Psoas muscle (tissue), 8 donors: ENCODE results near the gene SPECC1L. TPM values are rescaled to one million over a fixed set of nuclear protein-coding genes. Genes with fewer than 3 reads are reported as not detected.

Experiments
- ATAC-seq, 4 donors: fragments of 200-7000 bp; cut with Tn5 transposase; one replicate each; pipeline ENCODE4 v1.9.1; 2020; ENCODE audit warnings: moderate library complexity in 3 of 4, mild to moderate bottlenecking in 2 of 4
- DNase-seq, 2 donors: peaks; one replicate each; pipeline ENCODE4 v3.0.0-alpha.2; 2020
- H3K27ac ChIP-seq: fragments of 200-600 bp; one replicate; pipeline ENCODE4 v1.8.0; 2022
- H3K27me3 ChIP-seq, 3 donors: fragments of 200-600 bp in 1 of 3; one replicate each; pipeline versions ENCODE4 v1.6.1 to v1.8.0; 2013 to 2022; ENCODE audit warnings: low read length in 2 of 3, mild to moderate bottlenecking in 2 of 3, moderate library complexity in 1 of 3; ENCODE audit not compliant: insufficient read depth in 3 of 3
- H3K36me3 ChIP-seq, 2 donors: fragments of 200-600 bp in 1 of 2; one replicate each; pipeline versions ENCODE4 v1.6.1 to v1.8.0; 2013 to 2022; ENCODE audit warnings: low read depth in 1 of 2, mild to moderate bottlenecking in 1 of 2, moderate library complexity in 1 of 2; ENCODE audit not compliant: insufficient read depth in 1 of 2
- H3K4me1 ChIP-seq: fragments of 200-600 bp; one replicate; pipeline ENCODE4 v1.8.0; 2022
- H3K4me3 ChIP-seq: fragments of 200-600 bp; one replicate; pipeline ENCODE4 v1.8.0; 2022; ENCODE audit warnings: mild to moderate bottlenecking
- H3K9me3 ChIP-seq: fragments of 200-600 bp; one replicate; pipeline ENCODE4 v1.8.0; 2022
- WGBS, 3 donors: extraction: QIAGEN DNeasy Blood & Tissue Kit; methylation state at CpG; one replicate each; pipeline versions ENCODE4 v1.1.6 to v1.1.7; 2013; 5-methylcytosine and 5-hydroxymethylcytosine counted together
- intact Hi-C, 2 donors: fragments of 100-400 bp; cut with DNase I; formaldehyde crosslinking; loops; one replicate each; pipeline versions ENCODE4 v1.11.0 to v1.14.2; 2022
- polyA plus RNA-seq, 3 donors: library from polyadenylated mRNA; stranded (reverse); fragments of 200-250 nt; gene quantifications; one replicate each; pipeline ENCODE4 v1.2.3, GENCODE V29; 2013
- total RNA-seq, 4 donors: library from RNA; stranded (reverse); fragmentation: NEBNext Ultra II Directional in 2 of 4; extraction: Animal tissue kit (Norgen Biotek cat#: 25700) in 2 of 4; gene quantifications; one replicate each; pipeline versions ENCODE4 v1.2.1 to v1.2.4, GENCODE V29; 2021 to 2023
- TF ChIP-seq, protein P1 (sequence below): fragments of 200-600 bp; IDR thresholded peaks from one replicate; pipeline ENCODE4 v1.8.0; 2022; ENCODE audit warnings: antibody characterized with exemption
- donor health status: healthy with polysubstance abuse.
- donor health status: DM: no; HTN: no; CAD: no; lungs with moderate emphysema.
- donor health status: Bipolar disorder and iron deficiency.
- donor health status: healthy.
- donor health status: DM: yes; HTN: yes; CAD: no.
- donor health status: DM: no; HTN: no; CAD: no.
- donor health status: DM: no; HTN: no; CAD: no.
- donor health status: DM: yes; HTN: yes; CAD: no.

Gene SPECC1L
- total and polyA plus RNA-seq, 7 donors = 6.8 to 29.9 (median 23.6) TPM

DNA sequence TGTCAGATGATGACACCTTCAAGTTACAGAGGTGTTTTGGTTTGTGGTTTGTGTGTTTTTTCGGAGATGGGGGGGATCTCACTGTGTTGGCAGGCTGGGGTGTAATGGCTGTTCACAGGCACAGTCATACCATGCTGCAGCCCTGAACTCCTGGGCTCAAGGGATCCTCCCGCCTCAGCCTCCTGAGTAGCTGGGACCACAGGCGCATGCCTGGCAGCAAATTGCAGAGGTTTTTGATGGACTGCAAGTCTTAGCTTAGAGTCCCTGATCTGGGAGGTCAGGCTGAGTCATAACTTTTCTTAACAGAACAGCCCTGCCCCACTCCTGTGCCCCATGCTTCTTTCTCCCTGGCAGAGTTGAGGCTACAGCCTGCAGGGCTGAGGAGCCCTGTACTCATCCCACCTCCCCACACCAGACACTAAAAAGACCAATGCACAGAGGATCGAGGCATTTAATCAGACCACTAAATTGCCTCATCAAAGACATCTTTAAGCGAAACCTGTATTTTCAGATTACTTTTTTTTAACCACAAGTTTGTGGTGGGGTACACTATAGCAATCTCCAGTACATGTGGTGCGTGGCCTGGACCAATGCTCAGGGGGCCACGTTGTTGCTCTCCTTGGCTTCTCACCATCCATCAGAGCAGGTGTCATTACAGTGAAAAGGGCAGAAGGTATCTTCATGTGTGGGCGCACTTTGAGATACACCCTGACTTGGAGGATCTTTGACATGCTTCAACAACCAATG lies 139.7 kb downstream of the SPECC1L start:
- TF ChIP-seq, protein P1, sequence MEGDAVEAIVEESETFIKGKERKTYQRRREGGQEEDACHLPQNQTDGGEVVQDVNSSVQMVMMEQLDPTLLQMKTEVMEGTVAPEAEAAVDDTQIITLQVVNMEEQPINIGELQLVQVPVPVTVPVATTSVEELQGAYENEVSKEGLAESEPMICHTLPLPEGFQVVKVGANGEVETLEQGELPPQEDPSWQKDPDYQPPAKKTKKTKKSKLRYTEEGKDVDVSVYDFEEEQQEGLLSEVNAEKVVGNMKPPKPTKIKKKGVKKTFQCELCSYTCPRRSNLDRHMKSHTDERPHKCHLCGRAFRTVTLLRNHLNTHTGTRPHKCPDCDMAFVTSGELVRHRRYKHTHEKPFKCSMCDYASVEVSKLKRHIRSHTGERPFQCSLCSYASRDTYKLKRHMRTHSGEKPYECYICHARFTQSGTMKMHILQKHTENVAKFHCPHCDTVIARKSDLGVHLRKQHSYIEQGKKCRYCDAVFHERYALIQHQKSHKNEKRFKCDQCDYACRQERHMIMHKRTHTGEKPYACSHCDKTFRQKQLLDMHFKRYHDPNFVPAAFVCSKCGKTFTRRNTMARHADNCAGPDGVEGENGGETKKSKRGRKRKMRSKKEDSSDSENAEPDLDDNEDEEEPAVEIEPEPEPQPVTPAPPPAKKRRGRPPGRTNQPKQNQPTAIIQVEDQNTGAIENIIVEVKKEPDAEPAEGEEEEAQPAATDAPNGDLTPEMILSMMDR = no peak
- H3K27me3 ChIP-seq = no peaks in the 10 kb centered on the region
- peak in 1 of 2 donors; percentile 23 for DNase-seq
- no peaks in the 10 kb centered on the region for H3K9me3 ChIP-seq
- intact Hi-C loops = no loop called here
- H3K4me1 ChIP-seq = peaks cover 3% of the 10 kb centered on the region
- no peak for ATAC-seq
- H3K36me3 ChIP-seq = peaks cover 0 to 41% of the 10 kb centered on the region in 2 donors
- no peak overlapping the region for H3K4me3 ChIP-seq
- H3K27ac ChIP-seq = no peak overlapping the region
- WGBS, 3 donors = 93 to 98% (median 94%) methylated on average over 8 of the region's 8 CpGs

DNA sequence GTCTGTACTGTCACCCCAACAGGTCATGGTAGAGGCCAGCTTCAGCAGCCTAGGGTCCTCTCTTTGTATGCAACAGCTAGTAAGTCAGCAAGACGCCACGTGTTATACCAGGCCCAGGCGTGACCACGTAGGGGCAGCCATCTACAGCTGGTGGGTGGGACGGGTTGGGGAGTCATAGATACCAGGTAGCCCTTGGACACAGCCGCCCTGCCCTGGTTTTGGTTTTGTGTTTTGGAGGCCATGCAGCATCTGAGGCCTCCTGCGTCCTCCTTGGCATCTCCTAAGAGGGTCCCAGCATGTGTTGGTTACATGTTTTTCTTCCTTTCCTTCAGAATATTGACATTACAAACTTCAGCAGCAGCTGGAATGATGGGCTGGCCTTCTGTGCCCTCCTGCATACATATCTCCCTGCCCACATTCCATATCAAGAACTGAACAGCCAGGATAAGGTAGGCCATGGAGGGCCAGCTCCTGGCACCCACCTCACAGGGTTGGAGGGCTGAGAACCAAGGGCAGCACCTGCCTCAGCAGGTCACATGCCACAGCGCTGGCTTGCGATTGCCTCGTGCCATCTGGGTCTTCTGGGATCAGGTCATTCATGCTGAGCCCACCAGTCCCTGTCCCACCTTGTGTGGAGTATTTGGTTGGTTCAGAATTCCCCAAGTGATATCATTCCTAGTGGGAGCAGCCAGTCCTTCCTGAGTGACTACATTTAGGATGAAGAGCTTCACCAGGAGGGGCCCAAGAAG lies 140.8 kb downstream of the SPECC1L start:
- Histone ChIP-seq H3K27ac (no peak overlapping the region), H3K9me3 (no peaks in the 10 kb centered on the region), H3K36me3 (peaks cover 0 to 49% of the 10 kb centered on the region in 2 donors), H3K4me1 (peaks cover 3% of the 10 kb centered on the region), H3K27me3 (no peaks in the 10 kb centered on the region), H3K4me3 (no peak overlapping the region)
- TF ChIP-seq, protein P1 = no peak
- WGBS, 3 donors = 80 to 96% (median 90%) methylated on average over 10 of the region's 10 CpGs
- ATAC-seq (no peak), DNase-seq (peak in 1 of 2 donors; percentile 36)
- intact Hi-C loops = no loop called here

DNA sequence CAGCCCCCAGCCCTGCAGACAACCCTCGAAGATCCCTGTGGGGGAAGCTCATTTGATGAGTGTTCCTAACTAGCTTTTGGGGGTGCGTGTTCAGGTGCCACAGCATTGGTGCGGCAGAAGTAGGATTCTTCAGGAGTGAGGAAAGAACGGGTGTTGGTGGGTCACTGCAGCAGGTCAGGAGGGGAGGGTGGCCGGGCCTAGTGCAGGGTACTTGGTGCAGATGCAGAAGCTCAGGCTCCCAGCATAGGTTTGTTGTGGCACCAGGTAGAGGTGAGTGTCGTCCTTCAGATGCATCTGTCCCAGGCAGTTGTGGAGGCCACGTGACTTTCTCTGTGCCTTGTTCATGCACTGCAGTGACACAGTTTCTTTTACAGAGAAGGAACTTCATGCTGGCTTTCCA lies 141.6 kb downstream of the SPECC1L start:
- no peaks in the 10 kb centered on the region for H3K27me3 ChIP-seq
- DNase-seq (no peak), ATAC-seq (no peak)
- H3K36me3 ChIP-seq = peaks cover 0 to 57% of the 10 kb centered on the region in 2 donors
- peaks cover 3% of the 10 kb centered on the region for H3K4me1 ChIP-seq
- H3K4me3 ChIP-seq = no peak overlapping the region
- 80 to 97% (median 88%) methylated on average over 7 of the region's 7 CpGs for WGBS, 3 donors
- no peak overlapping the region for H3K27ac ChIP-seq
- intact Hi-C loops = no loop called here
- TF ChIP-seq, protein P1 = no peak
- H3K9me3 ChIP-seq = no peaks in the 10 kb centered on the region

DNA sequence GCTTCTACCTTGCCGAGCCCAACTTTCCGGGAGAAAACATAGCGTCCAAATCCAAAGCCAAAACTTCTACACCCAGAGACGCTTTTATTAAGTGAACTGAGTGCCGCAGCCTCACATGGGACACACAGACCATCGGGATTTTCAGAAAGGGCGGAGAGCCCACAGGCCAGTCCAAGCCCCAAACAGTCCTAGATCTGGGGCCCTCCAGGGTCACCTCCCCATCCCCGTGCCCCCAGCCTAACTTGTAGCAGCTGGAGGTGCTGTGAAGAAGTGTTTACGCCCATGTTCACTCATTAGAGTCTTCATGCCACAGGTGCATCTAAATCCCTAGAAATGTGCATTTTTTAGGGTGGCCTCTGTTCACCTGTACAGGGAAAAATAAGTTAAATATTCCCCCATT lies 142.6 kb downstream of the SPECC1L start:
- ATAC-seq (no peak), DNase-seq (peak in 1 of 2 donors; percentile 10)
- H3K36me3 ChIP-seq = peaks cover 0 to 63% of the 10 kb centered on the region in 2 donors
- no peak overlapping the region for H3K4me3 ChIP-seq
- no peaks in the 10 kb centered on the region for H3K27me3 ChIP-seq
- H3K4me1 ChIP-seq = no peaks in the 10 kb centered on the region
- TF ChIP-seq, protein P1 = no peak
- intact Hi-C loops = no loop called here
- H3K27ac ChIP-seq = peak overlapping the region; percentile 9
- H3K9me3 ChIP-seq = no peaks in the 10 kb centered on the region
- 92 to 96% (median 96%) methylated on average over 9 of the region's 9 CpGs for WGBS, 3 donors
